NCI-H2107 (cell line): Measurements from ENCODE around the gene ACAT2.
"Not testable (repeated sequence)": the region's sequence is repeated elsewhere in the genome, so short reads cannot be mapped to it uniquely, and the experiment has no call there.

Experiments used
- DNase-seq: peaks from one replicate; lab custom pipeline; 2025; lab: John Stamatoyannopoulos, UW

ACAT2 gene

DNA sequence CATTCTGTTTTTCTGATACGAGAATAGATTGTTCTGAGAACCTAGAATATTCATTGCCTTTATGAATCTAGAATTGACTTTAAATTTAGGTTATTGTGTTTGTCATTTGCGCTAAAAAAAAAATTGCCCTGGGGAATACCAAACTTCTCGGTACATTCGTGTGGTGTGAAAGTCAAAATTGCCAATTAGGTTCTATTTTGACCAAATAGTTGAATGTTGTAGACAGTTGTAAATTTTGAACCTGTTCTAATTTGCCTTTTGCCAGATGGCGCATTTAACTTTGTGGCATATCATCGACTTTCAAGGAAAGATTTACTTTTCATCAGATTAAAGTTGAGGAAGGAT is 31.5 kb upstream of the ACAT2 start:
- no peak for DNase-seq

DNA sequence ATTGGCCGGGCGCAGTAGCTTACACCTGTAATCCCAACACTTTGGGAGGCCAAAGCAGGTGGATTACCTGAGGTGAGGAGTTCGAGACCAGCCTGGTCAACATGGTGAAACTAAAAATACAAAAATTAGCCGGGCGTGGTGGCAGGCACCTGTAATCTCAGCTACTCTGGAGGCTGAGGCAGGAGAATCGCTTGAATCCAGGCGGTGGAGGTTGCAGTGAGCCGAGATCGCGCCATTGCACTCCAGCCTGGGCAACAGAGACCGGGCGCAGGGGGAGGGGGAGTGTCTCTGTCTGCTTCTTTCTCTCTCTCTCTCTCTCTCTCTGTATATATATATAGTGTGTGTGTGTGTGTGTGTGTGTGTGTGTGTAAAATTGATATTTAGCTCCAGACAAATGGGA is 29.3 kb upstream of the ACAT2 start:
- DNase-seq, result not testable (repeated sequence)

DNA sequence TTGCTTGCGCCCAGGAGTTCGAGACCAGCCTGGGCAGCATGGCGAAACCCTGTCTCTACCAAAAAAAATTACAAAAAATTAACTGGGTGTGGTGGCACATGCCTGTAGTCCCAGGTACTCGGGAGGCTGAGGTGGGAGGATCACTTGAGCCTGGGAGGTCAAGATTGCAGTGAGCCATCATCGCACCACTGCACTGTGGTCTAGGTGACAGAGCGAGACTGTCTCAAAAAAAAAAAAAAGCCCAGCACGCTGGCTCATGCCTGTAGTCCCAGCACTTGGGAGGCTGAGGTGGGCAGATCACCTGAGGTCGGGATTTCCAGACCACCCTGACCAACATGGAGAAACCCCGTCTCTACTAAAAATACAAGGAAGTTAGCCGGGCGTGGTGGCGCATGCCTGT is 28.4 kb upstream of the ACAT2 start:
- not testable (repeated sequence) for DNase-seq

DNA sequence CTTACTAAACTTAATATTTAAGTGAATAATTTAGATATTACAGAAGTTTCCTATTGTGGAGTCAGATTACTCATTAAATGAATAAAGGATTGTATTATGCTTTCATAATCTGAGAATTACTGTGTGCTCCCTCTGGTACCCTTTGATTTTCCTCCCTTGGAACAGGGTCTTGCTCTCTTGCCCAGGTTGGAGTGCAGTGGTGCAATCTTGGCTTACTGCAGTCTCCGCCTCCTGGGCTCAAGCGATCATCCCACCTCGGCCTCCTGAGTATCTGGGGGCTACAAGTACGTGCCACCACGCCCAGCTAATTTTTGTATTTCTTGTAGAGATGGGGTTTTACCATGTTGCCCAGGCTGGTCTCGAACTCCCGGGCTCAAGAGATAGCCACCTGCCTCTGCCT is 24.9 kb upstream of the ACAT2 start:
- no peak for DNase-seq

DNA sequence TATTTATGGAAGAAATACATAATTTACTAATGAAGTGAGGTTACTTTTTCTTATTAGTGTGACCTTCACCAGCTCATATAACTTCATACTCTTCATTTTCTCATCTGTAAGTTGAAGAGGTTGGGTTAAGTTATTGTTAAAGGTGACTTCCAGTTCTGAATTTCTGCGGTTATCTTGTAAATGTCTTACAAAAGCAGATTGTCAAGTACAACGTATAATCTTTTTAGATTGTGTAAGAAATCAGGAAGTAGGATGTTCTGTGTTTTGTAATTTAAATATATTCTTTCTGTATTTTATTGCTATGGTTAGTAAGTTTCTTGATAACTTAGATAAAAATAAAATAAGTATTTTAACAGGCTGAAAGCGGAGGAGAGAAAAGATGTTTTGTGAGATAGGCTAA is 22.5 kb upstream of the ACAT2 start:
- DNase-seq, result no peak

DNA sequence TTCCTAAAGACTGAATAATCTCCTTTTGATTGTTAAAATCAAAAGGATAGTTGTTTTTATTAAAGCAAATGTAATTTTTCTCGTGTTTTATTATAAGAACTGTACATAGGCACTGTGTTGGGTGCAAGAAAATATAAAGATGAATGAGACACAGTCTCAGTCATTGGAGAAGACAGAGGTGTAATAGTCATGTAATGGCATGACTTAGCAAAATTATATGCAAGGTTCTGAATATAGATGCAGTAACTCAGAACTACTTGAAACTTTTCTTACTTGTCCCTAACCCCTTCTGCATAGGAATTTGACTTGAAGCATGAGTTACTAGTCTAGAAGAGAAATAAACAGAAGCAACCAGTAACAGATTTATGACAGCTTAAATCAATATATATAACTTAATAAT is 19.7 kb upstream of the ACAT2 start:
- no peak for DNase-seq

DNA sequence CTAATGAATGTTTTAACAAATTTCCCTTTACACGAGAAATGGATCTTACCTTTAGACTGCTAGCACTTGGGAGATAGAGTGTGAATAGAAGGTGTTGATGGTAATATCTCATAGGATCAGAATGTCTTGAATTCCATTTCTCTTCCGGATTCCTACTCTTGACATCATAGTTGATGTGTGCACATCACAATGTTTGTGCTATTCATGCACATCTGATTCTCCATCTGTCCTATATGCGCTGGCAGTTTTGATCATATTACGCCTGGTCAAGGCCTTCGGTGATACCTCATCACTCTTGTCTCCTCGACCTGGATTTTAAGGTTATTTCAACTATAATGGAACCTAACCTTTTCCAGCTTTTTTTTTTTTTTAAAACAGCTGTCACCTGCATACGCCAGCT is 16.8 kb upstream of the ACAT2 start:
- no peak for DNase-seq

DNA sequence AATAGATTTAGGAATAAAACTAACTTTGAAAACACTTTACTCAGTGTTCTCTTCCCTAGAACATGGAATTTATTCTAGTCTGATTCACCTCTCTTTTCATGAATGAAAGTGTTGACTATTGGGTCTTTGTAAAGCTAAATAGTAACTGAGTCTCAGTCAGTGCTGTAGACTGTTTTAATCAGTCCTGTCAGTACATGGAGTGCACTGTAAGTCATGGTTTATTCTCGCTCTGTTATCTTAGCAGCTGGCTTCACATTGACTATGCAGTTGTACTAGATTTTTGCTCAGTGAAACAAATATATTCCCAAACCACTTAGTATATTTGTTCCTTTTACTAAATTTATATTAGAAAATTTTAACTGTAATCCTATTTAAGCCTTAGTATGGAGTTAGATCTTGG is 15.1 kb upstream of the ACAT2 start:
- no peak for DNase-seq

DNA sequence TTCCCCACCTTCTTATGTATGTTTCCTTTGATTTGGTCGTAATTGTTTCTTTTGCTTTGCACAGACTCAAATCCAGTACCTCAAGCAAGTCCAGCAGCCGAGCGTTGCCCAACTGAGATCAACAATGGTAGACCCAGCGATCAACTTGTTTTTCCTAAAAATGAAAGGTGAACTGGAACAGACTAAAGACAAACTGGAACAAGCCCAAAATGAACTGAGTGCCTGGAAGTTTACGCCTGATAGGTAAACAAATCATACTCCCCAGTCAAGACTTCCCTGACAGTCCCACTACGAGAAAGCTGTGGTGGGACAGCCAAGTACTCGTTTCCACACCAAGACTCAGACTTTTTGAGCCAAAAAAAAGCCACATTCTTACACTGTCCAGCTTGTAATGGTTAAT is 13.7 kb upstream of the ACAT2 start:
- DNase-seq, result not testable (repeated sequence)

DNA sequence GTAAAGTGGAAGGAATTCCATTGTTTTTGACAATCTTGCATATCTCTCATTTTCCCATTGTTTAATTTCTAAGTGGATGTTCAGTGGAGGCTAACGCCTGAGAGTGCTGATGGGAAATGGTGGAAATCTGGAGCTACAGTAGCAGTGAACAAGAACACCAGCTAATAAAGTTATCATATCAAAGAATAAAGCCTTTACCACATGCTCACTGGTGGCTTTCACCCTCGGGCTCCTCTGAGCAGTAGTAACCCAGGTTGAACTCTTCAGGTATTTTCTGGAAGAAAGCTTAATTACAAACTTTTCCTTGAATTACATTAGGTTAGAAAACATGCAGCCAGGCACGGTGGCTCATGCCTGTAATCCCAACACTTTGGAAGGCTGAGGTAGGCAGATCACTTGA is 10.4 kb upstream of the ACAT2 start:
- no peak for DNase-seq

DNA sequence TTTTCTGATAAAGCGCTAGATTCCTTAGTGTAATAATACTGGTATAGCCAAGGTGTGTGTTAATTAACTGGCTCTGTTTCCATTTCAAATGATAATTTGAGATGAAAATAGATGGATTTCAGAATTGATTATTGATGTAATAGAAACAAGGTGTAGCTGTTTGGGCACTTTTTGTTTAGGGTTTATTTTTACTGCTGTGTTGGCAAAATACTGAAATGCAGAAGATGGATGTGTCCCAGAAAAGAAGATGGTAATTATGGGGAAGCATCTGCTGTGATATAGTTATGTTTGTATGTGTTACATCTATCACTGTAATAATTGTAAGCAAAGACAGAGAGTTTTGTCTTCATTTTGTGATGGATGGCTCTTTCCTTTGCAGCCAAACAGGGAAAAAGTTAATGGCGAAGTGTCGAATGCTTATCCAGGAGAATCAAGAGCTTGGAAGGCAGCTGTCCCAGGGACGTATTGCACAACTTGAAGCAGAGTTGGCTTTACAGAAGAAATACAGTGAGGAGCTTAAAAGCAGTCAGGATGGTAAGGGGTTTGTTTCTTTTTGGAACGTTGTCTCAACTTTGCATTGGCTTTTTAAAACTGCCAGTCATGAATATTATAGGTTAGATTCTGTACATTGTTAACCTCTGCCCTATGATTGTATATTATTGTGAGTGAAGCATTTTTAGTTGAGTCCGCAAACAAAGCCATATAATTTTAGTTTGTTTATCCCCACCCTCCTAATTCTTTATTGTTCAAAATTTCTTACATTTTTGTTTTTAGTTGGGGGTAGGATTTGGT is 8.6 kb upstream of the ACAT2 start:
- DNase-seq, result no peak

DNA sequence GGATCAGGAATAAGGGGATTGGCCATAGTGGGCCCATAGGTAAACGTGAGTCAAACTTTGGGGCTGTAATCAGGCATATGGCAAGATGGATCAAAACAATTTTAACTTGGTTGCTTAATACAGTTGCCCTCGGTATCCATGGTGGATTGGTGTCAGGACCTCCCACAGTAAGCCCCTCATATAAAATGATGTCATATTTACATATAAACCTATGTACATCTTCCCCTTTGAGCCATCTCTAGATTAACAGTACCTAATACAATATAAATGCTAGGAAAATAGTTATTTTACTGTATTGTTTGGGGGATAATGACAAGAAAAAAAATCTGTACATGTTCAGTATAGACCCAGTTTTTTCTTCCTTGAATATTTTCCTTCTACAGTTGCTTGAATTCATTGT is 7.4 kb upstream of the ACAT2 start:
- DNase-seq, result no peak

DNA sequence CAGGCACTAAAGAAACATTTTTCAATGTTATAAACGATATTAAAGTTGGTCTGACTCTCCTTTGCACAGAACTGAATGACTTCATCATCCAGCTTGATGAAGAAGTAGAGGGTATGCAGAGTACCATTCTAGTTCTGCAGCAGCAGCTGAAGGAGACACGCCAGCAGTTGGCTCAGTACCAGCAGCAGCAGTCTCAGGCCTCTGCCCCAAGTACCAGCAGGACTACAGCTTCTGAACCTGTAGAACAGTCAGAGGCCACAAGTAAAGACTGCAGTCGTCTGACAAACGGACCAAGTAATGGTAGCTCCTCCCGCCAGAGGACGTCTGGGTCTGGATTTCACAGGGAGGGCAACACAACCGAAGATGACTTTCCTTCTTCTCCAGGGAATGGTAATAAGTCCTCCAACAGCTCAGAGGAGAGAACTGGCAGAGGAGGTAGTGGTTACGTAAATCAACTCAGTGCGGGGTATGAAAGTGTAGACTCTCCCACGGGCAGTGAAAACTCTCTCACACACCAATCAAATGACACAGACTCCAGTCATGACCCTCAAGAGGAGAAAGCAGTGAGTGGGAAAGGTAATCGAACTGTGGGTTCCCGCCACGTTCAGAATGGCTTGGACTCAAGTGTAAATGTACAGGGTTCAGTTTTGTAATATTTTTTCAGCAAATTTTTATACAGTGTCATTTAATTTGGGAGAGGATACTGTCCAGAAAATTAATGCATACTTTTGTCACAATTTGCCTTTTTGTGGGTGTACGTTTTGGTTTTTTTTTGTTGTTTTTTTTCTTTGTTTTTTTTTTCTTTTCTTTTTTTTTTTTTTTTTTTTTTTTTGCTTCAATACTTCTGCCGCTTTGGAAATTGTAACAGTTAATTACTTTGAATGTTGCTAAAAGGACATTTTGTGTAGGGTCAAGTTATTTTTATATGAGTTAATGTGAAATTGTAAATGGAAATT is 6.6 kb upstream of the ACAT2 start:
- DNase-seq, result no peak

DNA sequence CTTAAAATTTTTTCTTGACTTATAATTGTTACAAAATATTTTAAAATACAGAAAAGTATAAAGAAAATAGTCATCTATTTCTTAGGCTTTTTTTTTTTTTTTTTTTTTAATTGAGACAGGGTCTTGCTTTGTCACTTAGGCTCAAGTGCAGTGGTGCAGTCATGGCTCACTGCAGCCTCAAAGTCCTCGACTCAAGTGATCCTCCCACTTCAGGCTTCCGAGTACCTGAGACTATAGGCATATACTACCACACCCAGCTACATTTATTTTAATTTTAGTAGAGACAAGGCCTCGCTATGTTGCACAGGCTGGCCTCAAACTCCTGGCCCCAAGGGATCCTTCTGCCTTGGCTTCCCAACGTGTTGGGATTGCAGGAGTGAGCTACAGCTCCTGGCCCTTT is 5.3 kb upstream of the ACAT2 start:
- DNase-seq, result no peak

DNA sequence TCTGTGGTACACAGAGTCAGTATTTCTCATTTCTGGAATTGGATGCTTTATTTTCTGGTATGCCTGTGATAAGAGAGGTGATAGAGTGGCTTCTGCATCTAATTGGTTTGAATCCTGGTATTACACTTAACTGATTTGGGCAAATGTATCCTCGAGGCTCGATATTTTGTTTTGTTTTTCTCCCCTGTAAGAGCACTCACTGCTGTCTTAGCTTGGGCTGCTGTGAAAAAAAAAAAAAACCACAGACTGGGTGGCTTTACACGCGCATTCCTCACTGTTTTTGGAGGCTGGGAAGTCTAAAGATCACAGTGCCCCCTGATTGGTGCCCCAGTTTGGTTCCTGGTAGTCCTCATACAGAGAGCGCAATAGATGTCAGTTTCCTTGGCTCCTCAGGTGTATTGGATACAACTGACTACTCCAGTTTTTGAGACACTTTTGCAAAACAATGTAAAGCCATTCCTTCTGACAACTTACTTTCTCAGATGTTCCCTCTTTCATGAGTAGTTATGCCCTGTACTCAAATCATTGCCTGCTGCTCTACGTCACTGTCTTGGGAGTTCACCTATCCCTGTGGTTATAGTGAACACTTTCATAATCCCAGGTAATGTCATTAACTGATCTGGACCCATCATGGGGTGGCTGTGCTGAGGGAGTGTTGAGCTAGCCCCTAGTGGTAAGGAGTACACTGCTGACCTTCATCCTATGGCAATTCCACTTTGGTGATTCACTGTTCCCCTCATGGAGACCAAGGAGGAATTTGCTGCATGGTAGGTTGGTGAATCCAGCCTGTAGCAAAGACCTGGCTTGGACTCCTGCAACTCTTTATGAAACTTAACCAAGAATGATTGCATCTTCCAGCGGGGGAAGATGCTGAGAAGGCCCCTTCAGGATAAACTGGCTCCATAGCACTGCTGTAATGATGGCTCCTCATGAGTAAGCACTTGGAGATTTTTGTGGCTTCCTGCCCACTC is 3.5 kb upstream of the ACAT2 start:
- DNase-seq, result no peak

DNA sequence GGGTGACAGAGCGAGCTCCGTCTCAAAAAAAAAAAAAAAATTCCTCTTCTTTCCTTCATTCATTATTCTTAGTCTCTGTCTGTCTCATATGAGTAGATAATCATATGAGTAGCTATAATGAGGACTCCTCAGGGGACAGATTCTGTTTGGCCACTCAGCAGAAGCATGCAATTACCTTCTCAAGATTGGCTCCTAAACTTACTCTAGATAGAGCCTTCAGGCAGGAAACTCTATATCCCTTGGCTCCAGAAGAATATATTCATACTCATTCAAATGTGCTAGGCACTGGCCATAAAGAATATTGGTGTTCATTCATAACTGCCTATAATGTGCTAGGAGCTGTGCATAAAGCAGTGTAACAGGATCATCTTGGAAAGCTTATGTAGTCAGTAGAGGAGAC is 2.2 kb upstream of the ACAT2 start:
- no peak for DNase-seq

DNA sequence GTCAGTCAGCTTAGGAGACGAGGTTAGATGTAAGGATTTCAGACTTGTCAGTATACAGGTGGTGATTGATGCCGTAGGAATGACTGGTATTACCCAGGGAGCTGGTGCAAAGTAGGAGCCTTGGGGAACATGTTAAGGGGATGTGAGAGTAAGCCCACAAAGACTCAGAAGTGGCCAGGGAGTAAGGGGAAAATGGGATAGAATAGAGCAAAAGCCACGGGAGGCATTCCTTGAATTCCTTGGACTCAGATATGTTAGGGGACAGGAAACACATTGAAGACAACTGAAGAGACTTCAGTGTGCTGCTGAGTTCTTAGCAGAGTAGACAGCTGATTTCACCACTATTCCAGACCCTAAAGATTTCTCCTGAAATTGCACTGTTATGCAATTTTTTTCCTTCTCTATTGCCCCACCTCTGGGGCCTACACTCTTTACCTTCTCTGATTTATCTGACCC is 1.2 kb upstream of the ACAT2 start:
- no peak for DNase-seq

DNA sequence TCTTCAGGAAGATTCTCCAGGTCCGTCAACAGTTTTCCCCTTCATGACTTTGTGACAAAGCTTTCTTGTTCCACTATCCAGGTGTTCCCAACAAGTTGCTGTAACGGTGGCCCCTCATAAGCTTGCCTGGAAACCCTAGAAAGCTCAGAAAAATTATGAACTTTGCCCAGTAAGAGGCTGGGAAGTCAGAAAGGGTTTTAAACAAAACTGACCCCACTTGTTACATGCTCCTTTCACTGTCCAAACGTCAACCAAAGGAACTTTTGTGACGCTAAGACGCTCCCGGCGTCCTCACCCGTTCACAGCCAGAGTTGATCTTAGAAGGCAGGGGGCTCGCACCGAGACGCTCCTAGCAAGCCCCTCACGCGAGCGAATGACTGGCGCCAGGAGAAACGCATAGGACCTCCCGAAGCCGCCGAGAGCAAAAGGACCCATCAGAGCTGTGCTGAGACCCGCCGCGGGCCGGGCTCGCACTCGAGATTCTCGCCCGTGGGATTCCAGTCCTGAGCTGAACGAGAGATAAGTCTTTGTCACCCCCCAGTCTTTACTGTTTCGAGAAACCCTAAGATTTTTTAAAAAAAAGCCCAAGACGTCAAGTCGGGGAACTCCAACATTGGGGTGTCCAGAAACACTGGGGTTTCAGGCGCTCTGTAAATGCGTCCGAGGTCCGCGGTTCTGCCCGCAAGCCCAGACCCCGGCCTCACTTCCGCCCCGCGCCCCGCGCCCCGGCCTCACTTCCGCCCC is 544 bp upstream of the ACAT2 start:
- DNase-seq, result no peak

DNA sequence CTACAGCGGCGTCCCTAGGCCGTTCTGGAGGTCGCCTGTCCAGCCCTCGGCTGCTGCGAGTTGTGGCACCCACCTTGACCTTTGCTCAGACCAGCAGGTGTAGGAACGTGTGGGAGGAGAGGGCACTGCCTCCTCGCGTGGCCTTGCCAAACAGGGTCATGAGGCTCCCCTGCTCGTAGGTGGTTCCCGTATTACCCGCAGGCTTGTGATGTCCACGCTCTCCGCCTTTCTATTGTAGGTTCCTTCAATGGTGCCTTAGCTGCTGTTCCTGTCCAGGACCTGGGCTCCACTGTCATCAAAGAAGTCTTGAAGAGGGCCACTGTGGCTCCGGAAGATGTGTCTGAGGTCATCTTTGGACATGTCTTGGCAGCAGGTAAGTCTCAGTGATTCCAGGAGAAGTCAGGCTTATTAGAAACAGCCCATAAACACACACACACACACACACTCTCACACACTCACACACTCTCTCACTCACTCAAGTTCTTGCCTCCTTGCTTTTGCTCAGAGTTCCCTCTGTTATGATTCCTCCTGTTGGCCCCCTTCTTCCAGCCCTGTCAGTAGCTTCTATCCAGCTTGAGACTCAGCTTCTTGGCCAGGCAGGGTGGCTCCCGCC is 942 bp downstream of the ACAT2 start:
- DNase-seq, result no peak

DNA sequence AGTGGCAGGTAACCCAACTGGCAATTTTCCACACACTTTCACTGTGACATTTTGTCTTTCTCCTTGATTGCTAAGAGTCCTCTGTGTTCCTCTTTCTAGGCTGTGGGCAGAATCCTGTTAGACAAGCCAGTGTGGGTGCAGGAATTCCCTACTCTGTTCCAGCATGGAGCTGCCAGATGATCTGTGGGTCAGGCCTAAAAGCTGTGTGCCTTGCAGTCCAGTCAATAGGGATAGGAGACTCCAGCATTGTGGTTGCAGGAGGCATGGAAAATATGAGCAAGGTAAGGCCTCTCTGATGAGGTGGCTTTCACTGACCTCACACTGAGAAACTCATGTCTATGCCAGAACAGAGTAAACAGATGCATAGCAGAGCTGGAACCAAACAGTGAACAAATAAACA is 5.1 kb downstream of the ACAT2 start:
- DNase-seq, result no peak

DNA sequence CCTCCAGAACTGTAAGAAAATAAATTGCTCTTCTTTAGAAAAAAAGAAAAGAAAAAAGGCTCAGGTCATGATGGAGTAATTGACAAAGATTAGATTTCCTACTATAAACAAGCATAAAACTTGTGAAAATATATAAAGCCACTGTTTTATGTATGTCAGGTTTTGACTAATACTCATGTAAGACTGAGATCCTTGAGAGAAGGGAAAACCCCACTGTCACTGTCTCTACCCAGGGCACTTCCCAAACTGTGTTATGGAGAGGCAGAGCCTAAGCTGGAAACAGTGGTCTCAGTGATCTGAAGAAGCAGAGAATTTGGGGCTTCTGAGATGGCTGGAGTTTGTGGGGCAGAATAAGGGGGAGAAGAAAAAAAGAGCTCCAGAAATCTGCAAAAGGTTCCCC is 7.6 kb downstream of the ACAT2 start:
- DNase-seq, result no peak
